Activated CD4-positive, alpha-beta T cell treated with anti-CD3 and anti-CD28 coated beads, Interleukin-10, Interleukin-2, amounts not matched to agents 100 ng/mL and 50 ng/mL, durations not matched to agents 16 hours and 8 hours (primary cell): ENCODE results near the gene USP24.
"Not testable (repeated sequence)": the region's sequence is repeated elsewhere in the genome, so short reads cannot be mapped to it uniquely, and the experiment has no call there.

Experiments
- DNase-seq: peaks from one replicate; pipeline ENCODE4 v3.0.0-alpha.2; 2020

USP24 gene

DNA sequence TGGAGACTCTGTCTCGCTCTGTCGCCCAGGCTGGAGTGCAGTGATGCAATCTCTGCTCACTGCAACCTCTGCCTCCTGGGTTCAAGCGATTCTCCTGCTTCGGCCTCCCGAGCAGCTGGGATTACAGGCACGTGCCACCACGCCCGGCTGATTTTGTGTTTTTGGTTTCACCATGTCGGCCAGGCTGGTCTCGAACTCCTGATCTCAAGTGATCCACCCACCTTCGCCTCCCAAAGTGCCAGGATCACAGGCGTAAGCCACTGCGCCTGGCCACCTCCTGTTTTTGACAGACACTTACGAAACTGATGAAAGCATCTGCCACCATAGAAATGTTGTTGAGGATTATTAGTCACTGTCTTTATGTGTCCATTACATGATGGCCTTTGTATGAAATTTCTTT is 106.2 kb downstream of the USP24 start:
- DNase-seq = not testable (repeated sequence)

DNA sequence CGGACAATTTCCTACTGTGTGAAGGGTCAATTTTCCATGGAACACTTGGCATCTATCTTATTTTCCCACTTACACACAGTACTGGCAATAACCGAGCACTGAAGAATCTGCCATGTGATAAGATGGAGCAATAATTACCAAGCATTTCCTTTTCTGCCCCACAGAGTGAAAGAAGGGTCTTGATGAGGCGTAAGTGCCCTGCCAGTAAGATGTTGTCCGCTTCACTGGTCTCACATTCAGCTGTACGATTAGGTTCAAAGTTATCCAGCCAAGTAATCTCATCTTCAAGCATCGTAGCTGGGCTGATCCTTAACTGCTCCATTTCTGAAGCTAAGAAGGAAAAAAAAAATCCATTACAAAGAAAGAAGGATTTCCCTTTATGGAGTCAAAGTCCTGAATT is 108.1 kb downstream of the USP24 start:
- DNase-seq = no peak

DNA sequence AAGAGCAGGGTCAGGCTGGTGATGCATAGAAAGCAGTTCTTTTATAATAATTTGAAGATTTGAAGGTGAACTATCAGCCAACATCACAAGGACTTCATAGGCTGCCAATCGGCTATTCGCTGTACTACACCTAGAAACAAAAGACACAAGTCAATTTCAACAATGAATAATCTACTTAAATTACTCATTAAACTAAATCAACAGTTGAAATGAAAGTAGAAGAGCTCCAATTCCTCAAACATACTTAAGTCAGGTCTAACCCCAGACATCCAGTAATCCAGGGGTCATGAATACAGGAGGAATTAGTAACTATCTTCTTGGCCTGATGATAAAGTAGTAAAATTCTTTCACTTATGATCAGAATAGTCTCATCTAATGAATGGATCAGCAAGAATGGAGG is 111.3 kb downstream of the USP24 start:
- no peak for DNase-seq

DNA sequence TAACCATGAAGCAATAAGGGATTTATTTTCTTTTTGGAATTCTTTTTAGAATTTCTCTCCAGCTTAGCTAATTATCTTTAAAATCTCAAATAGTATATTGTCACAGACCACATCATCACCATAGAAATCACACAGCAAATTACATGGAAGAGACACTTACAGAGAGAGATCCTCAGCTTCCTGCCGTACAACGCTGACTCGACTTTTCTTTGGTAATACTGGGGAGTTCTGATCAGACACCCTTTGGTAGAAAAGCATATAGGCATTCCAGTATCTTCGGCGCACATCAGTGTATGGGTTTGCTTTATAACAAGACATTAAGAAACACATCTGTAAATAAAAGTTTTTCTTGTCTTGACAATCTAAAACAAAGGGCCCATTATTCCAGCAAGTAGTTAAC is 120.1 kb downstream of the USP24 start:
- no peak for DNase-seq

DNA sequence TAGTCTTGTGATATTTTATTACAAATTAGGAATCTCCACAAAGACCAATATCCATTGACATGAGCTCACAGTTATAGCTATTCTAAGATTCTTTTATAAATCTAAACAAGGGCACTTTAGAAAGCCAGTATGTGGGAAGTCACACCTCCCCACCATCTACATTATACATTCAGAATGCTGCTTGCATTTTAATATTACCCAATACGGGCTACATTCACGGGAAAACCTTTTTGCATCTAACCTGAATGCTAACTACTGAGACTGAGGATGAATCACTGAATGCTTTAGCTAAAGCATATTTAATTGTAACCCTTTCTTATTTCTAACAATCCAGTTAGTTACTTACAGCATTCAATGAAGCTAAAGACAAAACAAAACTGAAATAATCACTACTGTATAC is 122.7 kb downstream of the USP24 start:
- DNase-seq = no peak

DNA sequence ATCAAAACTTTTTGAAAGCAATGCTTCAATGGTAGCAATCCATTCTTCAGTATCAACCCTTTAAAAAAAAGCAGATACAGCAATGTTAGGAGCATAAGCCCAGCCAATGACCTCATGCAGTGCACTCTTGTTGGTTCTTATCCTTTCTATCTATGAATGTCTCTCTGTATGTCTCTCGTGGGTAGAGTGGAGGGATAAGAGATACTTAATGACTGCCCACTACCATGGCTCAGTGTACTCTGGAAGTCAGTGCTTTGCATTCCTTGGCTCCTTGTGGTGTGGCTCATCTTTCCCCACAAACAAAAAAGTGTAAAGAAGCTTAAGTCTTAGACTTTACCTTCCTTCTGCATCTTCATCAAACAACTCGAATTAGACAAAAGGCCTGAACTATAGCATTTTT is 125.5 kb downstream of the USP24 start:
- DNase-seq = no peak

DNA sequence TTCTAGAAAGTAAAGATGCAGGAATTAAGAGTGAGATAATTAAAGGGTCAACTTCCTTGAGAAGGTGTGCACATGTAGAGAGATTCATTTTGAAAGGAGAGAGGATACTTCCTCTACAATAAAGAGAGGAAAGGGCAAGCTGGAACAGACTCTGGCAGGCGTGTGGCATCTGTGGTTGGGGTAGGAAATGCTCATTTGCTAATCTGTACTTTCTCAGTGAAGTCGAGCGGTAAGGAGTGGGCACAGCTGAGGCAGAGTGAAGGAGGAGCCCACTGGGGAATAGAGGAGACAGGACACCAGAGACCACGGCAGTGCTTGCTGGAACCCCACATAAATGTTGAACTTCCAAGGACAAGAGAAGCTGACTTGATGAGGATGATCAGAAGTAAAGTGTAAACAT is 126.8 kb downstream of the USP24 start:
- peak; percentile 21 for DNase-seq

DNA sequence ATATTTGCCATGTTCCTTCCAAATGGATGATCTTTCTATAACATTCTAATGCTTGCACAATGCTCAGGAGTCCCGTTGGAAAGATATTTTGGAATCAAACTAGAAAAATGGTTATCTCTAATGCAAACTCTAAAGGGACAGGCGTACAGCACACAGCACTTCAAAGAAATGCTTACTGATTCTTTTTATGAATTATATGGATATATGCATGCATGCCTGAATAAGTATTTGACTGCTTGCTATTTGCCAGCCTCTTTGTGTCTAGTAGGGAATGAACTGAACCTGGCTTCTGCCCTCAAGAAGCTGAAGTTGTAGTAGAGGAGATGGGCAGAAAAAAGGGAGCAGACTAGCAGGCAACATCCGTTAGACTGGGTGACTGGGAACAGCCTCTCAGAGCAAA is 127.7 kb downstream of the USP24 start:
- DNase-seq = no peak

DNA sequence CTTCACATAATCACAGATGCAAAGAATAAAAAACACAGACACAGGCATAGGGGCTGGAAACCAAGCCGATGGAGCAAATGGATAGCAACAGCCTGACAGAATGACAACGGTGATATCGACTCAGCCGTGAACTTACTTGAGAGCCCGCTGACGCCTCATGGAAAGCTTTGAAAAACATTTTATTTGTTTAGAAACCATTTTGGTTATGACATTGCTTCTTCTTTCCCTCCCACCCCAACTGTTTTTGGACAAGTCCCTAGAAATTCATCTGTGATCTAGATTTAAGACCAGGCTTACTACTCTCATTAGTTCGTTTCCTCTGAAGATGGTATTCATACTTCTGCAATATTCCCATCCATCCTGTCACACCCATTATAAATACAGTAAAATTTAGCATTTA is 130.9 kb downstream of the USP24 start:
- DNase-seq = no peak

DNA sequence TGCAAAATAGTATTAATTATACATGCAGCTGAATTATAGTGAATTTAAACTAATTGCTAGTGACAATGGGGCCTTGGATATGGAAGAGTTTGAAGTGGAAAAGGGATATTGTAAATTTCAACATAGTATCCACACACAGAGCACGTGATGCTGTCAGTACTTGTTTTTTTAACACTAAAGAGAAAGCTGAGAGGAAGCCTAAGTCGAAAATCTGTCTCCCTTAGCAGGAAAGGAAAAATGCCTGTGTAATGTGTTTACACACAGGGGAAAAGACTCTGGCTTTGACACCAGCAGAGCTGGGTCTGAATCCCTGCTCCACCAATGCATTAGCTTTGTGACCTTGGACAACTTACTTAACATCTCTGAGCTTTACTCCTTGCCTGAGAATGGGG is 133.3 kb downstream of the USP24 start:
- no peak for DNase-seq

DNA sequence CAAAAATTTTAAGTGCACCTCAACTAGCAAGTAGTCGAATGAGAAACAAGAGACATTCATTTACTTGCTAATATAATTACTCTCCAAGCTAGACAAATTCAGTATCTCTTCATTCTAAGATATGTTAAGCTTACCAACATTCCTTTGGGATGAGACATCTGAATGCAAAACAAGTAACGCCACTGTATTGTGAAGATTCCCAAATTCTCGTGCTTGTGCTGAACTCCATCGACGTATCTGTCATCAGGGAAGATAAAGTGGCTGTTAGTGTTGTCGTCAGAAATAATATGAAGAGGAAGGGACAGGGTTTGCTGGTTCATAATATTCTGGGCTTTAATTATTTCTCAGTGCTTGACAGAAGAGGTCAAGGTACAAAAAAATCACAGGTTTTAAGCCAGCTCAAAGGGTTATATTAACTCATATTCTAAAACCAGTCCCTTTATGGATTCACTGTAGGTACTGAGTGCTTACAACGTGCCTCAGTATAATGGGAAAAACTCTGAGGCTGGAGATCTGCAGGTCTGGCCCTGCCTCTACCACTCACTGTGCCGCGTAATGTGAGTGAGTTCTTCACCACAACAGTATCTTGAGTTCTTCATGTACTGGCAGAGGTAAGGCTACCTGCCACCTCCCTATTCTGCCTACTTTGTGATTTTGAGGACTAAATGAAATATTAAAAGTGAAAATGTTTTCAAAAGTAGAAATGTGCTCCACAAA is 133.8 kb downstream of the USP24 start:
- no peak for DNase-seq

DNA sequence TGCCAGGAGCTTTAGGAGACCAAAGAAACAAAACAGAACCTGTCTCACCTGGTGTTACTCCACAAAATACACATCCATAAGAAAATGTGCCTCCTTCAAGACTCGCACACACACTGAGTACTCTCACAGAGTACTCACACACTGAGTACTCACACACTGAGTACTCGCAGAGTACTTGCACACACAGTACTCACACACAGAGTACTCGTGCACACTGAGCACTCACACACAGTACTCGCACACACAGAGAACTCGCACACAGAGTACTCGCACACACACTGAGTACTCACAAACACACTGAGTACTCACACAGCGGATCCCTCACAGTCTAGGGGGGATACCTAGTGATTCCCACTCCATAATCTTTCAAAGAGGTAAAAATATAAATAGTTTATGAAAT is 135.5 kb downstream of the USP24 start:
- no peak for DNase-seq

DNA sequence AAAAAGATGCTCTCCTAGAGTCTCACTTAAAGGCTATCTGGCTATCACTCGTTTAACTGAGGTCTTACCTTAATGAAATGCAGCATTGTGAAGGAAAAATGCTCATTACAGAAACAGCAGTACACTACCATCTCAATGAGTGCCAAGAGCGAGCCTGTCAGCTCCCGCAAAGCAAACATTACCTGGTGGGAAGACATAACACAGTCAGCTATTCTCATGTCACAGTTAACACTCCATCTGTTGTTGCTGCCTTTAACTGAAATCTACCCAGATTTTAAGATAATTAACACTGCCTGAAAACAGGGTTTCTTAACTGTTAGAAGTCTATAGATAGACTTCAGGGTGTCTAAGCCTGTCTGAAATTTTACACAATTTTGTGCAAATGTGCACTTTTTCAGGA is 136.7 kb downstream of the USP24 start:
- no peak for DNase-seq

DNA sequence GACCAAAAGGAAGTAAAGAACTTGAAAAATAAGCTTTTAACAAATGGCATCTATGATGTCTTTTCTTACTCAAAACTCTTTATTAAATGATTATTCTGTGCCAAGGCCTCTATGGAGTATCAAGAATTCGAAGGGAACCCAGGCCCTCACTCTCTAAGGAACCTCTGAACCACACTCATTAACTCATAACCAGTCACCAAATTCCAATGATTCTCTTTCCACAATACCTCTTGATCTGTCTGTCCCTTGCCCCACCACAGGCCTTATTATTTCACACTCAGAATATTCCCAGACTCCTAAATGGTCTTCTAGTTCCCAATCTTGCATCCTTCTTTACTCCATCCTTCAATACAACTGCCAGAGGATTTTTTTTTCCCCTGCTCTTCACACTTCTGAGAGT is 138.8 kb downstream of the USP24 start:
- DNase-seq = no peak

DNA sequence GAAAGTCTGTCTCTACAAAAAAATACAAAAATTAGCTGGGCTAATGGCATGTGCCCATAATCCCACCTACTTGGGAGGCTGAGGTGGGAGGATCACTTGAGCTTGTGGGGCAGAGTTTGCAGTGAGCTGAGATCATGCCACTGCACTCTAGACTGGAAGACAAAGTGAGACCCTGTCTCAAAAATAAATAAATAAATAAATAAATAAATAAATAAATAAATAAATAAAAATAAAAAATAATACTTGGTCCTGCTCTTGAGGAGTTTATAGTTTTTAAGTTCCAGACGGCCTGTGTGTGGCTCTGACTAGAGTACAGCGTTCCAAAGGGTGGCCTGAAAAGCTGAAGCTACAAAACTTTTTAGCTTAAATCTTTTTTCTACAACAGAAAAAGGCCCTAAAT is 140.7 kb downstream of the USP24 start:
- DNase-seq = no peak

DNA sequence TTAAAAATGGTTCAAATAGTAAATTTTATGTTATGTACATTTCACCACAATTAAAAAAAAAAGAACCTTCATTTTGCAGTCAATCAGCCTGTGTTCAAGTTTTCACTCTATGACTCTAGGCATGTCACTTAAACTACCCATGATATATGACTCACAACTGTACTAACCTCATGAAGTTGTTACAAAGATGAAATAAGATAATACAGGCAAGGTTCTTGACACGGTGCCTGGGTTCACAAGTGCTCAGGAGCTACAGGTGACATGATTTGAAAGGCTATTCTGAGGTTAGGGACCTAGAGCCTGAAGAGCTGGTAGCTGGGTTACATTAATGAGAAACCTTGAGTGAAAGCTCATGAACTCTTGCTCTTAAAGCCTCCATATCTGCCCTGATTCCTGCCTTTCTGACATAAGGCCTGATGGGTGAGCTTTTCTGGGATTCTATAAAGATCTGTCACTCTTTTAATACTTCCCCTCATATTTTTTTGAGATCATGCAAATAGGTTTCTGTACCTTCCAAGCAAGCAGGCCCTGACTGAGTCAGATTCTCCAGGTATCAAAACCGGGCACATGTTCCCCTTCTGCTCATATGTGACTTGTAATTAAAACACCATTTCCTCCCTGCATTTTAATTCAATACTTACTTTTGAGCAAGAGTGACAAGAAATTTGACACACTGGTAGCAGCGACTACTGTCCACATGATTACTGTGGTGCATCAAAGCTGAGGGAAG is 141.8 kb downstream of the USP24 start:
- DNase-seq = peak; percentile 72

DNA sequence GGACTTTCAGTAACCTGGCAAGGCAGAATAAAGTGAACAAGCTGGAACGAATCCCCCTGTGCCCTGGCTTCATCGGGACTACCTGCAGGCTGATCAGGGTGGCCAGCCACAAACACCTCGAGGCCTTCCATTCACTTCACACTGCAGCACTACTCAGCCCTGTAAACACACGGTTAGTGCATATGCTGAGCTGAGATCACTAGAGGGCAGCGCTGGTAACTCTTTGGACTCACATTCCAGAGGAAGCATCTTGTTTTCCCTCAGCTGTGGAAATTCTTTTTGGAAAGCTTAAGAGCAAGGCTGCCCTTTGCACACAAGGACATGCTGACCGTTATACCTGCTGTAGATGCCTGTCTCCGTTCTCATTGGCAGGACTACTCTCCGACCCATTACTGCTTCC is 143.7 kb downstream of the USP24 start:
- peak; percentile 27 for DNase-seq

DNA sequence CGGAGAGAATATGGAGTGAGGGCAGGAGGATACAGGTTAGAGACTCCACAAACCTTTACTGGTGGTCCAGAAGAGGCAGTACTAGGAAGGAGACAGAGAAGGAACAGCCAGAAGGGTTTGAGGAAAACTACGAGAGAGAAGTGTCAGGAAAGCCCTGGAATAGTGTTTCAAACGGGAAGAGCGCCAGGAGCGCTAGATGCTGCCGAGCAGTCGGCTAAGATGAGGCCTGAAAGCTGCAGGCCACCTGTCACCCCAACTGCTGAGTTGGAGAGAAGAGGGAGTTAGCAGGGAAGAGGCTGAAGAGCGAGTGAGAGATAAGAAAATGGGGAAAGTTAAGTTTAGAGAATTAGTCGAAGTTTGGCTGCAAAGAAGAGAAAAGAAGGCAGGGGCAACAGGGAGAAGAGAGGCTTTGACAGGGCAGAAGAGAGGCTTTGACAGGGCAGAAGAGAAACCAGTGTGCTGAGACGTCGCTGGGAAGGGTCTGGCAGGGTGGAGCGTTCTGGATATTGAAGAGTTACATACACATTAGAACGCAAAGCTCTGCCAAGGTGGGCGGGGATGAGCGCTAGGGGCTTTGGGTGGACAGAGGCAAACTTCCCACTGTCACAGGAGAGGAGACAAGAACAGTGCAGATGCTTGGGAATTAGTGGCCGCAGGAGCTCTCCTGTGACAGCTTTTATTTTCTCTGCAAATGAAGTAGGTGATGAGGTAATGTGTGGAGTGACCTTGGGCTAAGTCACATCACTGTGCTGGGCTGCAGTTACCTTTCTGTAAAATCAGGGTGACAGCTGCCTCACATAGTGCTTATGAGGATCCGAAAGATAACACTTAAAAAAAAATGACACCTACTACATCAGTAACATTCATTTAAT is 144.6 kb downstream of the USP24 start:
- DNase-seq = no peak

DNA sequence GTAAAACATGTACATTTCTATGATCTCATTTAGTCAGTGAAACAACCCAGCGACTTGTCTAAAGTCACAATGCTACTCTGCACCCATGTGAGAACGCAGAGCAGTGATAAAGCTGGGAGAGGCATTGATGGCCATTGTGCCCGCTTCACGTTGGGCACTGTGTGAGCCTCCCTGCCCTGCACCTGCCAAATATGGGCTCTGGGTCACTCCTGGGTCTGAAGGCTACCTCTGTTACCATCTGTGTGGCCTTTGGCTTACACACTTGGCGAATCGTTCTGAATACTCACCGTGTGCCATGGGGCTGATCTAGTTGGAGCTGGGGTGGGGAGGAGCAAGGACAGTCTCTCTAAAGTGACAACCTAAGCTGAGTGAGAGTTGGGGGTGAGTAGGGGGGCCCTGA is 145.9 kb downstream of the USP24 start:
- DNase-seq = no peak

DNA sequence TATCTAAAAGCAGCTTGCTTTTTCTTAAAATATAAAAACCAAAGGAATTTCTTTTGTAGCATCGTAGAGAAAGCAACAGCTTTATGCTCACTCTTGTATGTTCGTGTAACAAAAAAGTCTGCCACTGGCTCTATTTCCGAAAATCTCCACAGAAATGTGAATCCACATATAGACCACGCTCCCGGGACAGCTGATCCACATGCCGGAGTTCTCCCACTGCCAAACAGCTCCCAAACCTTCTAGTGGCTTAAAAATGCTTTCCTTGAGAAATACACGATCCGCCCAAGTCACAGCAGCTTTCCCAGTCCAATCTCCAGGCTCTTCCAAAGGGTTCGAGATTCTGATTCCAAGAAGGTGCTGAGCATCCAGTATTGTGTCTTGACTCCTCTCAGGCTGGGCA is 146.5 kb downstream of the USP24 start:
- no peak for DNase-seq

DNA sequence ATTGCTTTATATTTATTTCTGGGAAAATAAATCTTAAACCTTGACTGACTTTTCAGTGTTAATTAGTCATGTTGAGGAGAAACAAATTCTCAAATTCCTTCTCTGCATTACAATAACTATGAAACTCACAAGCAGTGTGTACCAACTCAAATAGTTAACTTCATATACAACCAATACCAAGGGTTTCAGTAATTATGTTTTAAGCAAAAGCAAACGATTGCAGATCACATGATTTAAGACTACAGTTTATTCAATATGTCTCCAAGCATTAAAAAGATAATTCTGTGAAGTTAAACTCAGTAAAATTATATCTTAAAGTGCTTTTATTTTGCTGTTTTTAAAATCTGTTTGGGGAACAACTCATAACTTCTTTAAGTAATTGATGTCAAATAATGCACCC is 147.2 kb downstream of the USP24 start:
- DNase-seq = no peak

DNA sequence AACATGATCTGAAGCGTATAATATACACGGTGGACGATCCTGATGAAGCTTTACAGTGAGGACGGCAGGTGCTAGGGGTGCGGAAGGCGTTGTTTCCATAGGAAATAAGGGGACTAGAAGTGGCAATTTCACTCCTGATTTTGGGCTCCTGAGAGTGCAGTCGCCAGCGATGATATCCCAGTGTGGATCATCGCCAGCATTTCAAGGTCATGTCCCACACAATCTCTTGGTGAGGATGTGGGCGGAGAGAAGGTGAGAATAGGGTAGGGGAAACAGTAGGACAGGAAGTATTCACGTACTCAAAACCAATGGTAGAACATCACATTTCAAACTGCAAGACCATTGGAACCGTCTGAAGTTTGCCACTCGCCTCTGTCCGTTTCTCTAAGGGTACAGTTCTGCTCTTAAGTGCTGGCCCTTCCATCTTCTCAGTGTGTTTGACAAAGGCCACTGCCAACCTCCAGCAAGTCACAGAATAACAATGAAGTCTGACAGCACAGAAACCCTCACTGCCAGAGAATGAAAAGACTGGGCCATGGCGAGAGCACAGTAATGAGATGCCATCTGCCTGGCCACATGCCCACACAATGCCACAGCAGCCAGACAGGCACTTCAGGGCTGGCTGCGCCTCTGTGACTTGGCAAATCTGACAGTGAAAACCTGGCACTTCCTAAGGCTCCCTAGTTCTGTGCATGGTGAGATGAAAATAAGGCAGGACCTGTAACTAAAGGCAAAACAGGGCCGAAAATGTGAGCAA is 148.0 kb downstream of the USP24 start:
- no peak for DNase-seq

DNA sequence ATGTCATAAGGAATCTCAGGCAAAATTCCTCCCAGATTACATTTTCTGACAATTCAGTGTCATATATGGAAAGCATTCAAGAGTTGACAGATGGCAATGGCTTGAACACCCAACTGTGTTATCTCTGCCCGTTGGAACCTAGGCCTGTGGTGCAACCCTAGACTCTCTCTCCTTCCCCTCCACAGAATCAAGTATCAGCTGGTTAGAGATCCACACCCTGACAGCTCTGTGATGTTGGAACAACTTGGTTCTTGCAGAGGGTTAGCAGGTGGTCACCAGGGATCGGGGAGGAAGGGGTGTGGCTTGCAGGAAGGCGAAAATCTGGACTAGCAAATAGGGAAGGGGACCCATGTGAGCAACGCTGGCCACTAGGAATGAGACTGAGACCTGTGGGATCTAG is 149.5 kb downstream of the USP24 start:
- no peak for DNase-seq
